AG09309 (cell line): ENCODE results near the gene TRAPPC12.

Experiments
- DNase-seq: peaks from one replicate; pipeline ENCODE4 v3.0.0-alpha.2; 2010; ENCODE audit warnings: low read depth
- H3K4me3 ChIP-seq: 2 replicates; pipeline ENCODE4 v1.5.1; 2011; ENCODE audit warnings: mild to moderate bottlenecking, low read depth, low read length, moderate library complexity; ENCODE audit not compliant: control insufficient read depth
- CTCF ChIP-seq: IDR thresholded peaks from 2 replicates; pipeline ENCODE4 v1.5.1; 2011; ENCODE audit warnings: mild to moderate bottlenecking, low read depth, low read length, inconsistent platforms; ENCODE audit not compliant: insufficient read depth, control insufficient read depth; ENCODE audit errors: missing control alignments

The TRAPPC12 gene

GRCh38 chr2:3387011-3387410 lies 7.5 kb downstream of the TRAPPC12 start:
- TF ChIP-seq CTCF = no peak
- H3K4me3 ChIP-seq = no peak overlapping the region
- DNase-seq = no peak

GRCh38 chr2:3387644-3388411 lies 8.3 kb downstream of the TRAPPC12 start:
- DNase-seq = no peak
- TF ChIP-seq CTCF = no peak
- no peak overlapping the region for H3K4me3 ChIP-seq

- no peak for DNase-seq
- H3K4me3 ChIP-seq = no peak overlapping the region
- no peak for TF ChIP-seq CTCF
These were observed 8.9 kb downstream of the TRAPPC12 start for GRCh38 chr2:3388412-3388738.

GRCh38 chr2:3389193-3389592 lies 9.7 kb downstream of the TRAPPC12 start:
- DNase-seq = no peak
- TF ChIP-seq CTCF = no peak

GRCh38 chr2:3390041-3390440 lies 10.5 kb downstream of the TRAPPC12 start:
- TF ChIP-seq CTCF = no peak
- no peak for DNase-seq
- no peak overlapping the region for H3K4me3 ChIP-seq

More at GRCh38 chr2:3389193-3389592, 9.7 kb downstream of the TRAPPC12 start:
- no peak overlapping the region for H3K4me3 ChIP-seq

- TF ChIP-seq CTCF = no peak
These were observed 12.7 kb downstream of the TRAPPC12 start for GRCh38 chr2:3392216-3392615.

More at GRCh38 chr2:3392216-3392615, 12.7 kb downstream of the TRAPPC12 start:
- DNase-seq = no peak
- H3K4me3 ChIP-seq = no peak overlapping the region
